GM18519 (cell line): ENCODE measurements around the gene ZMIZ1.

Source experiments
- ATAC-seq: cut with Tn5 transposase; IDR thresholded peaks from one replicate; pipeline ENCODE4 v1.9.1; 2021; ENCODE audit warnings: mild to moderate bottlenecking, moderate library complexity; ENCODE audit not compliant: unreplicated experiment, low FRiP score

The ZMIZ1 gene

DNA sequence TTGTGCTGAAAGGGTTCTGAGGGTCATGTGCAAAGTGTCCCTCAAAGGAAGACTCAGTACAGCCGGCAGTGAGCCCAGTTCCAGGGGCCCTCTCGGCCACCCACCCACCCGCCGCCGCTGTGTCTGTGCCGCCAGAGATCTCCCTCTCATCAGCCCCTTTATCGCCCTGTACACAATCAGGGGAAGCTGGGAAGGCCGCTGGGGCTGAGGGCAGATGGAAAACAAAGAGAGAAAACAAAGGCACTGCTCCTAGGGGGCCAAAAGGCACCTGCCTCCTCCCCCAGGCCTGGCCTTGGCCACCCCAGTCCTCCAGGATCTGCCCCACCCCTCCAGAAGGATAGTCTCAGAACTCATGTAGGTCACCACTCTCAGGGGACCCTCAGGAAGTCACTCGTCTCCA, 67.0 kb downstream of the ZMIZ1 start:
- ATAC-seq = no peak

DNA sequence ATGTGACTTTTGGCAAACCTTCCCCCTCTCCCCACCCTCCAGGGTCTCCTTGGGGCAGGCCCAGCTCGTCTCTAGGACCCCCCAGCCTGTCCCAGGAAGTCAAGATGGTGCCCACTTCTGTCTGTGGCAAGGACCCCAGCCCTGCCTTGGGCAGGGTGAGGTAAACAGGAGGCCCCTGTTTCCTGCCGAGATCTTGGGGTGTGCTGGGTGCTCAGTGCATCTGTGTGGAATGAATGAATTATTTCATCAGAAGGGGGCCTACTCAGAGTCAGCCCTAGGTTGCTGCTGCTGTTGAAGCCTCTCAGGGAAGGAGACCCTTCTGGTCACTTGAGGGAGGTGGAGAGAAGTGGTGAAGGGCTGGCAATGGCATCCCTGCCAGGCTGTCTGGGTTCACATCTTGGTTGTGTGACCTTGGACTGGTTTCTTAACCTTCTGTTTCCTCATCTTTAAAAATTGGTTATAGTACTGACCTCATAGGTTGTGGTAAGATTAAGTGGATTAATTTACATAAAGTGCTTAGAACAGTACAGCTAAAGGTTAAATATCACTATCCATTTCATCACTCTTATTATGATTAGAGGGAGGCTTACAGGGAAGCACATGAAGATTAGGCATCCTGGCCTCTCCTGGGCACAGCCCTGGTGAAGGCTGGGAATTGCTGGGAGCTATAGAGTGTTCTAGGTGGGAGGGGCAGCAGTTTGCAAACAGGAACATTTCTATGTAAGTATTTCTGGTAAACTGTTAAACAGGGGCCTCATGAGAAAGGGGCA, 67.7 kb downstream of the ZMIZ1 start:
- no peak for ATAC-seq

DNA sequence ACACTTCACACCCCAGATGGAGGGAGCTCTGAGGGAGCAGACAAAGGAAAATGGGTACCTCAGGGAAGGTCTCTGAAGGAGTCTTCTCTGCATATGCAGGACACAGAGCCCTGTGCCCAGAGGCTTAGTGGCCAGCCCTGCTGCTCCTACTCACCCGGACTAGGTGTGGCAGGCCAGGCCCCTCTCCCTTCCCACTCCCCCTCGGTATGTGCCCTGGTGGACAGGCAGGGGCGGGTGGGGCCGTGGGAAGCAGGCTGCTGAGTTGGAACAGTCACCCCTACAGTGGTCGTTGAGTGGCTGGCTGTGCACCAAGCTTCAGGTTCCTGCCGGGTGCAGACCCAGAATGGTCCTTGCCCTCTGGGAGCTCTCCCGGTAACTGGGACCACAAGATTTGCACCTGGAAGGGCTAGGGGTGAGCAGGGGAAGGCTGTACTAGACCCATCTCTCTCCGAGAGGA, 68.6 kb downstream of the ZMIZ1 start:
- no peak for ATAC-seq

DNA sequence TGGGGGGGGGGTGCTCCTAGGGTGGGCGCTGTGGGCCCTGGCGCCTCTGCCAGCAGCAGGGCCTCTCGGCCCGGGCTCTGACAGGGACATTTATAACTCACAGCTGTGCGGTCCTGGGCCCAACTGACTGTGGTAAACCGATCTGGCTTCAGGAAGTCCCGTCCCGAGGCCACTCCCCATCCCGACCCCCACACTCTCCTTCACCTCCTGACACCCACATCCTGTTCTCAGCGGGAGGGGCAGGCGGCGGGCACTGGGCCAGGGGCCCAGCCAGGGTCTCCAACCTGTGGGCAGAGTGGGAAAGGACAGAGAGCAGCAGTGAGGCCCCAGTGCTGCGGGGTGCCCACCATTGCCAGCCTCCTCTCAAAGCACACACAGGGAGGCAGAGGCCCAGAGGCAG, 69.1 kb downstream of the ZMIZ1 start:
- no peak for ATAC-seq

DNA sequence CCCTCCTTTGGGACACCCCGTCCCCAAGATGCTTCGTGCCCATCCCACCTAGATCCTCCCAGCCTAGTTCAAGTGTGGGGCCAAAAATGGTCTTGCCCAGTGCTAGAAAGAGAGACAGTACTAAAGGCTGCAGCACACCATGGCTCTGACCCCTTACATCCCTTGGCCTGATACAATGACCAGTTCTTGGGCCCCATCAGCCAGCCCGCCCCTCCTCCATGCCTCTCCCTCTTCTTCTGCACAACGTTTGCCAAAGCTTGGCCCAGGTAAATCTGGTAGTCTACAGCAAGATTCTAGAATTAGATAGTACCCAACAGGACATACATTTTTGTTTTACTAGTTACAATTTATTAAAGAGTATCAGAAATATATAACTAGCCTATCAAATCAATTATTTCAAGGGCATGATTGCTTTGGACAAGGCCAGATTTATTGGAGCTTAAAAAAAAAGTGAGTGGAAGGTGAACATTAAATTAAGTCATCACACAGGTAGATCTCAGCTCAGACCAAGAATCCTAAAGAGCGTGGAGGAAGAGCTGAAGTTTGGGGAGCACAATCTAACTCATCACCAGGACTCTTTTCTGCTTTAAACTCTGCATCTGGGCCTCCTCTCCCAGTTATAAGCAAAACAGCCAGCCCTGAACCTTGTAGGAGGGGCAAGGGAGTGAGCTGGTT, 69.8 kb downstream of the ZMIZ1 start:
- ATAC-seq = no peak

- ATAC-seq = no peak
Observed at GRCh38 chr10:79139124-79139835, 70.5 kb downstream of the ZMIZ1 start.

DNA sequence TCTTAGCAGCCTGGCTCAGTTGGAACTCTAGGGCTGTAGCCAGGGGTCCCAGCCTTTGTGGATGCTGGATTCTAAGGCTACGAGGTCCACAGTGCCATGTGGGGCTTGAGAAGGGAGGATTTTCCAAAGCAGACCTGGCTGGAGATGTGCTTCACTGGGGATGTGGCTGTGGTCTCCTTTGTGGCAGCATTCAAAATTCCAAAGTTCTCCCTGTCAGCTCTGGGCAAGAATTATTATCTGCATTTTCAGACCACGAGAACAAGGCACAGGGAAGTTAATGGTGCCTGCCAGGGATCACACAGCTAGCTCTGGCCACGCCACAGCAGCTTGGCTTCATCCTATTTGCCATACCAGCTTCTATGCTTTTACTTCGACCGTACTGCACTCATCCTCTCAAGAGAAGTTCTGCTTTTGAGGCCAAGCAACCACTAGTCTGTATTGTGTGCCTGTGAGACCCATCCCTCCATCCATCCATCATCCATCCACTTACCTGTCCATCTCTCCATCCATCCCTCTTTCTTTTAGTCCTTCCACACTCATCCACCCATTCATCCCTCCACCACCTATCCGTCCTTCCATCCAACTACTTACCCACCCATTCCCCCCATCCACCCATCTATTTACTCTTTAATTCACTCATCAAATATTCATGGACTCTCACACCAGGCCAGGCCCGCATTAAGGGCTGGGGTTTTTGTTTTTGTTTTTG, 71.5 kb downstream of the ZMIZ1 start:
- ATAC-seq = no peak

GRCh38 chr10:79140855-79141254, 72.1 kb downstream of the ZMIZ1 start:
- no peak for ATAC-seq

DNA sequence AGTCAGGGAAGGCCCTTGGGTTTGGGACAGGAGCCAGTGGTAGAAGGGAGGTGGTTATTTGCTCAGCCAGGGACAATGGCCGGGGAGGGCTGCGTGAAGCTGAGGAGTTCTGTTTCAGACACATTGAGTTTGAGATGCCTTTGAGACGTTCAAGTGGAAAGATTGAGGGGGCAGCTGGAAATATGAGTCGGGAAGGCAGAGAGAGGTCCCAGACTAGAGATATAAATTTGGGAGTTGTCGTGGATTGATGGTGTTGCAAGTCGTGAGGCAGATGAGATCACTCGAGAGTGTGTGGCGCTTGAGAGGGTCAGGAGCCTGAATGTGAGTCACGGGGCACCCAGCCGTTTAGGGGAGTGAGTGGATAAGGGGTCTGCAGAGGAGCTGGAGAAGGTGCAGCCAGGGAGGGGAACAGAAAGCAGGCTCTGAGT, 73.3 kb downstream of the ZMIZ1 start:
- ATAC-seq = no peak

DNA sequence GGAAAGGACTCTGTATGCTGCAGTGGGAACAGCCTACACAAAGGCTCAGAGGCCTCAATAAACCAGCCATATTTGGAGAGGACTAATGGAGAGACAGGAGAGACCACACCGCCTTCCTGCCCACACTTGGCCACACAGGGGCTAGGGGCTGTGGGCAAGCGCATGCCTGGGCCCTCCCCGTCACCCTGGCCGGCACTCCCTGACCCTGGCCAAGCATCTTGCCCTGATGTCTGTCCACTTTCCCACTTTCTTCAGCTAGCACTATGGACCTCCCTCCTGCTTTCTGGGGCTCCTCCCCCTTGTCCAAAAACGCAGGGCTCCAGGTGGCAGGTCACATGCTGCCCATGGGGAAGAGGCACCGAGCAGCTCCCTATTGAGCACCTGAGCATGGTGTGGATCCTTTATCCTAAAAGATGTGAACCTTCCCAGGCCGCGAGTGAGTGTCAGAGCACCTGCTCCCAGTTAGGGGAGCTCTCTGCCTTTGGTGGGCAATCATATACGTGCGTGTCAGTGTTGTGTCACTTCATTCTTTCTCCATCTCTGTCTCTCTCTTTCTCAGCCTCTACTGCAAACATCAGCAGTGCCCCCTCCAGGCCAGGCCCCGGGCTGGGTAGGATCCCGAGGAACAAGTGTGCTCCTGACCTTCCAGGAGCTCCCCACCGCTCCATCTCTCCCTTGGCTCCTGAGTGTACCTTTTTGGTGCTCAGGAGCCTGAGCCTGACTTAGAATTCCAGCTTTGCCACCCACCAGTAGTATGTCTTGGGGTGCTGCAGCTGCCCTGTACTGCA, 74.0 kb downstream of the ZMIZ1 start:
- no peak for ATAC-seq

- ATAC-seq = no peak
Observed at GRCh38 chr10:79143879-79144278, 75.1 kb downstream of the ZMIZ1 start.

DNA sequence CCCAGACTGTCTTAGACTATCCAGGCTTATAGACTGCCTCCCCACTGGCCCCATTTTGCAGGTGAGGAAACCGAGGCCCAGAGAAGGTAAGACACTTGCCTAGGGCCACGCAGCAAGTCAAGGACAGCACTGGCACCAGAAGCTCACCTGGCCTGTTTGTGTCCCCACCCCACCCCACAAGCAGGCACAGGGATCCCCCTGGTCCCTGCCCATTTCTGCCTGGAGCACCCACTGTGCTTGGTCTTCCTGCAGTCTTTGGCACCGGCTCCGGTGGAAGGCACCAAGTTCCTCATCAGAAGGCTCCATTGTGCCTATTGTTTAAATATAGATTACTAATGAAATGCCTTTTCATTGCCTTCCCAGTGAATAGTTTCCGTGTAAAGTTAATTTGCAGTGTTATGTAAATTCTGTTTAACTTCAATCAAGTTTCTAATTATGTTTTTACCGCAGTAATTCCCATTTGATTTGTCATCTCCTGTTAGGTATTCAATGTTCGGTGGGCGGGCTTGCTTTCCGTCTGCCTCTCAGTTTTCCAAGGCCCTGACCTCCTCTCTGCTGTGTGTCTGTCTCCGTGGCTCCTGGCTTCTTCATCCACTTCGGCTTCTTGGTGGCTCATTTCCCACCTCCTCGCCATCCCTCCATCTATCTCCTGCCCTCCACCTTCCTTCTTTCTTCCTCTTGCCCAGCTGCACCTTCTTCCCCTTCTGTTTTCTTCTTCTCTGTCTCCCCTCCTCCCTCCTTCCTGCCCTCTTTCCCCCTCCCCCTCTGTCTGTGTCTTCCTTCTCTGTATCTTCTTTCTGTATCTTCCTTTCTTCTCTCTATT, 75.8 kb downstream of the ZMIZ1 start:
- no peak for ATAC-seq

- no peak for ATAC-seq
Observed at GRCh38 chr10:79145174-79145483, 76.4 kb downstream of the ZMIZ1 start.

- no peak for ATAC-seq
Observed at GRCh38 chr10:79145517-79146470, 77.0 kb downstream of the ZMIZ1 start.

GRCh38 chr10:79146611-79147130, 77.9 kb downstream of the ZMIZ1 start:
- ATAC-seq = no peak

DNA sequence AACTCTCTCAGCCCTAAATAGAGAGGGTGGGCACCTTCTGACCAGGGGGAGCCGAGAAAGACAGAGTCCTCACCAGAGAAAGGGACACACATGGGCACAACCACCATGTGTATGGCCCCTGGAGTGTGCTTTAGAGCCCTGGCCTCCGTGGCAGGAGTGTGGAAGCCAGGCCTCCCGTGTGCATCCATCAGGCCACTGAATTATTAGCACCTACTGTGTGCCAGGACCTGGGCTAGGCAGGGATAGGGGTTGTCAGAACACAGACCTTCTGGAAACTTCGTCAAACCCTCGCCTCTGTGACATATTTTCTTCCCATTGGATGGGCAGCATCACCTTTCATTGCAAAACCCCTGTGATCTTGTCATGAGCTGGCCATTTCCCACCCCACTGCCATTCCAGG, 78.5 kb downstream of the ZMIZ1 start:
- no peak for ATAC-seq

- ATAC-seq = no peak
Observed at GRCh38 chr10:79147796-79148451, 79.2 kb downstream of the ZMIZ1 start.
